A549 (cell line): ENCODE measurements around the gene SPATA31E1.

Experiments
- CTCF ChIP-seq: fragments of >200 bp; sonication (Bioruptor Twin); formaldehyde crosslinking; IDR thresholded peaks from 3 replicates; pipeline ENCODE4 v1.5.1; 2016
- ELK1 ChIP-seq: fragments of 150-350 bp; IDR thresholded peaks from 2 replicates; pipeline ENCODE4 v1.6.1; 2014; ENCODE audit warnings: low read depth, mild to moderate bottlenecking, low read length
- EP300 ChIP-seq, 2 experiments: fragments of >200 bp; sonication (Bioruptor Twin); formaldehyde crosslinking; IDR thresholded peaks; 2 replicates in 1 of 2; 3 replicates in 1 of 2; pipeline ENCODE4 v1.6.1; 2016 to 2017
- HDAC2 ChIP-seq: fragments of 200-600 bp; sonication (generic); IDR thresholded peaks from 2 replicates; pipeline ENCODE4 v1.6.1; 2016
- JUN ChIP-seq, 2 experiments: fragments of >200 bp; sonication (Bioruptor Twin); formaldehyde crosslinking; IDR thresholded peaks; 2 replicates in 1 of 2; 3 replicates in 1 of 2; pipeline ENCODE4 v1.6.1; 2016 to 2017
- MAX ChIP-seq: IDR thresholded peaks from 2 replicates; pipeline ENCODE4 v1.6.1; 2012
- POLR2A ChIP-seq: IDR thresholded peaks from 2 replicates; pipeline ENCODE4 v1.6.1; 2012; ENCODE audit warnings: mild to moderate bottlenecking, low read length
- RAD21 ChIP-seq, 2 experiments: fragments of >200 bp in 1 of 2; sonication (Bioruptor Twin) in 1 of 2; formaldehyde crosslinking in 1 of 2; IDR thresholded peaks in 1 of 2; conservative IDR thresholded peaks in 1 of 2; 2 replicates in 1 of 2; 3 replicates in 1 of 2; pipeline ENCODE4 v1.6.1; 2012 to 2018; ENCODE audit warnings: inconsistent platforms in 1 of 2
- RCOR1 ChIP-seq: fragments of 150-350 bp; IDR thresholded peaks from 2 replicates; pipeline ENCODE4 v1.6.1; 2014; ENCODE audit warnings: antibody characterized with exemption, low read length, low read depth
- RNF2 ChIP-seq: fragments of 200-600 bp; sonication (generic); IDR thresholded peaks from 2 replicates; pipeline ENCODE4 v1.6.1; 2016; ENCODE audit warnings: low read depth, mild to moderate bottlenecking, antibody characterized with exemption, moderate library complexity, borderline replicate concordance
- SREBF2 ChIP-seq: fragments of 450-650 bp; IDR thresholded peaks from 2 replicates; pipeline ENCODE4 v1.6.1; 2014; ENCODE audit warnings: mild to moderate bottlenecking, moderate library complexity
- TF ChIP-seq, protein P1 (sequence below): IDR thresholded peaks from 2 replicates; pipeline ENCODE4 v1.6.1; 2012

GRCh38 chr9:87842878-87843585 is 39.6 kb upstream of the SPATA31E1 start:
- TF ChIP-seq CTCF (no peak), EP300 (IDR thresholded peaks at IDR 0.05) (no peak), JUN (IDR thresholded peaks at IDR 0.05) (no peak), RCOR1 (no peak), POLR2A (no peak), RAD21 (conservative IDR thresholded peaks at IDR 0.05 in 1 of 2, IDR thresholded peaks at IDR 0.05 in 1 of 2) (no peak), SREBF2 (no peak), ELK1 (no peak), HDAC2 (no peak), RNF2 (no peak), MAX (no peak)
- TF ChIP-seq, protein P1, sequence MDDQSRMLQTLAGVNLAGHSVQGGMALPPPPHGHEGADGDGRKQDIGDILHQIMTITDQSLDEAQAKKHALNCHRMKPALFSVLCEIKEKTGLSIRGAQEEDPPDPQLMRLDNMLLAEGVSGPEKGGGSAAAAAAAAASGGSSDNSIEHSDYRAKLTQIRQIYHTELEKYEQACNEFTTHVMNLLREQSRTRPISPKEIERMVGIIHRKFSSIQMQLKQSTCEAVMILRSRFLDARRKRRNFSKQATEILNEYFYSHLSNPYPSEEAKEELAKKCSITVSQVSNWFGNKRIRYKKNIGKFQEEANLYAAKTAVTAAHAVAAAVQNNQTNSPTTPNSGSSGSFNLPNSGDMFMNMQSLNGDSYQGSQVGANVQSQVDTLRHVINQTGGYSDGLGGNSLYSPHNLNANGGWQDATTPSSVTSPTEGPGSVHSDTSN: no peak
